SK-N-MC (cell line): Measurements from ENCODE around the gene TEAD2.

ENCODE experiments used
- EZH2 ChIP-seq: fragments of 200-600 bp; sonication (generic); IDR thresholded peaks from one replicate; pipeline ENCODE4 v1.6.1; 2017; ENCODE audit warnings: antibody characterized with exemption
- POLR2AphosphoS5 ChIP-seq: IDR thresholded peaks from 2 replicates; pipeline ENCODE4 v1.6.1; 2012; ENCODE audit warnings: mild to moderate bottlenecking, low read depth, low read length, borderline replicate concordance

GRCh38 chr19:49371184-49371583, 9.0 kb upstream of the TEAD2 start:
- TF ChIP-seq POLR2AphosphoS5 (no peak), EZH2 (no peak)
